Spleen (tissue), 11 donors: ENCODE results near the gene MIEF2. TPM values are rescaled to one million over a fixed set of nuclear protein-coding genes. Genes with fewer than 3 reads are reported as not detected.

Experiments
- DNase-seq: peaks from one replicate; pipeline ENCODE4 v3.0.0-alpha.2; 2020
- H3K27ac ChIP-seq, 8 donors: fragments of 200-600 bp; sonication (generic) in 7 of 8; 1 replicate in 4 of 8; 2 replicates in 4 of 8; pipeline versions ENCODE4 v1.5.0 to v1.8.0; 2016 to 2021; ENCODE audit warnings: inconsistent platforms in 4 of 8, mild to moderate bottlenecking in 4 of 8, moderate library complexity in 1 of 8
- H3K27me3 ChIP-seq, 7 donors: fragments of 200-600 bp; sonication (generic) in 6 of 7; replicated peaks in 1 of 7; 1 replicate in 4 of 7; 2 replicates in 3 of 7; pipeline versions ENCODE4 v1.5.0 to v1.8.0; 2016 to 2021; ENCODE audit warnings: inconsistent platforms in 3 of 7, mild to moderate bottlenecking in 1 of 7
- H3K36me3 ChIP-seq, 6 donors: fragments of 200-600 bp; sonication (generic) in 5 of 6; 1 replicate in 4 of 6; 2 replicates in 2 of 6; pipeline versions ENCODE4 v1.5.0 to v1.8.0; 2016 to 2021; ENCODE audit warnings: inconsistent platforms in 2 of 6
- H3K4me1 ChIP-seq, 6 donors: fragments of 200-600 bp; sonication (generic) in 5 of 6; 1 replicate in 3 of 6; 2 replicates in 3 of 6; pipeline versions ENCODE4 v1.5.0 to v1.8.0; 2016 to 2021; ENCODE audit warnings: inconsistent platforms in 3 of 6
- H3K4me3 ChIP-seq, 8 donors: fragments of 200-600 bp; sonication (generic) in 7 of 8; 1 replicate in 4 of 8; 2 replicates in 4 of 8; pipeline versions ENCODE4 v1.5.0 to v1.8.0; 2016 to 2021; ENCODE audit warnings: inconsistent platforms in 4 of 8, mild to moderate bottlenecking in 4 of 8, moderate library complexity in 2 of 8
- H3K9me3 ChIP-seq, 8 donors: fragments of 200-600 bp; sonication (generic) in 7 of 8; 1 replicate in 4 of 8; 2 replicates in 4 of 8; pipeline versions ENCODE4 v1.5.0 to v1.8.0; 2016 to 2021; ENCODE audit warnings: inconsistent platforms in 4 of 8
- CTCF ChIP-seq, 11 experiments: fragments of 200-600 bp in 7 of 11; fragments of 450-650 bp in 4 of 11; sonication (generic) in 4 of 11; IDR thresholded peaks in 8 of 11; conservative IDR thresholded peaks in 3 of 11; 1 replicate in 7 of 11; 2 replicates in 4 of 11; pipeline versions ENCODE4 v1.4.0 to v1.8.0; 2016 to 2021; ENCODE audit warnings: antibody characterized with exemption in 11 of 11, inconsistent platforms in 4 of 11, mild to moderate bottlenecking in 1 of 11
- POLR2A ChIP-seq, 3 donors: fragments of 450-650 bp; IDR thresholded peaks; one replicate each; pipeline ENCODE4 v1.5.1; 2017; ENCODE audit warnings: antibody characterized with exemption in 3 of 3, mild to moderate bottlenecking in 1 of 3
- POLR2AphosphoS5 ChIP-seq, 3 donors: sonication (generic); formaldehyde crosslinking; IDR thresholded peaks; one replicate each; pipeline ENCODE4 v1.5.1; 2017; ENCODE audit warnings: antibody characterized with exemption in 3 of 3
- WGBS, 5 donors: extraction: QIAGEN DNeasy Blood & Tissue Kit in 3 of 5; methylation state at CpG; one replicate each; pipeline versions ENCODE4 v1.1.5 to v1.1.7; 2013 to 2018; 5-methylcytosine and 5-hydroxymethylcytosine counted together
- intact Hi-C: fragments of 100-400 bp; cut with DNase I; formaldehyde crosslinking; loops from one replicate; pipeline ENCODE4 v1.15.0; 2023; ENCODE audit warnings: low total_unique reads
- polyA plus RNA-seq, 3 donors: library from polyadenylated mRNA; stranded (reverse); fragments of 200-250 nt; gene quantifications; one replicate each; pipeline ENCODE4 v1.2.1, GENCODE V29; 2013
- total RNA-seq, 7 donors: library from RNA; depleted of rRNA in 3 of 7; stranded (reverse); fragments of >200 nt in 3 of 7; fragmentation: NEBNext Ultra II Directional in 4 of 7; extraction: Animal tissue kit (Norgen Biotek cat#: 25700) in 4 of 7; gene quantifications; one replicate each; pipeline versions ENCODE4 v1.1.0 to v1.2.1, GENCODE V29; 2016 to 2021
- donor health status: healthy with polysubstance abuse.
- donor health status: DM: no; HTN: no; CAD: no; lungs with moderate emphysema.
- donor health status: DM: no; HTN: no; CAD: no.
- donor health status: Bipolar disorder and iron deficiency.
- donor health status: healthy.
- donor health status: DM: no; HTN: no; CAD: no.
- donor health status: DM: yes; HTN: yes; CAD: no.

The MIEF2 gene
- total and polyA plus RNA-seq, 10 donors = 4.6 to 24.8 (median 11.7) TPM

DNA sequence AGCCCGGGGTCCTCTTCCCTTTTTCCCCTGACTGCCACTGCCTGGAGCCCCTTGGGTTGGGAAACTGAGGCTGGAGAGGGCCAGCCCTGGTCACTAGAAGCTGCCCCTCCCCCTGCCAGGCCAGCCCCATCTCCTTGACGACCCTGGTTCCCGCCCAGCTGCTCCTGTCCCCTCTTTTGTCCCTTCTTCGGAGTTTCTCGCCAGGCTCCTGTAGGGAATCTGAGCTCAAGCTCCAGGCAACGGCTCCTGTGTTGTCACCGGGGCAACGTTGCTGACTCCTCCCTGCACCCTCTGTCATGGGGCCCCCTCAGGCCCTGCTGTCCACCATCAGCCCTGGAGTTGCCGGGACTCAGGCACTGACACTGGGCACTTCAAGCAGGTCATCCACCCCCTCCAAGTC, 29.3 kb upstream of the MIEF2 start:
- TF ChIP-seq POLR2A (IDR thresholded peaks at IDR 0.05) = no peak
- no peak for TF ChIP-seq CTCF (IDR thresholded peaks at IDR 0.05 in 8 of 11, conservative IDR thresholded peaks at IDR 0.05 in 3 of 11)
- no peak for TF ChIP-seq POLR2AphosphoS5 (IDR thresholded peaks at IDR 0.05)
- H3K27ac ChIP-seq = no peak overlapping the region
- WGBS, 5 donors = 79 to 91% (median 82%) methylated on average over 8 to 9 of the region's 9 CpGs
- H3K9me3 ChIP-seq = no peaks in the 10 kb centered on the region
- no peaks in the 10 kb centered on the region for H3K27me3 ChIP-seq
- no peak overlapping the region for H3K4me3 ChIP-seq
- intact Hi-C loops = no loop called here
- DNase-seq = no peak
- H3K36me3 ChIP-seq = peaks cover 0 to 45% (median 28%) of the 10 kb centered on the region in 6 donors
- H3K4me1 ChIP-seq = peaks cover 2 to 28% (median 10%) of the 10 kb centered on the region in 6 donors

GRCh38 chr17:18233803-18234518, 26.5 kb upstream of the MIEF2 start:
- H3K4me3 ChIP-seq = no peak overlapping the region
- no peak for DNase-seq
- TF ChIP-seq CTCF (IDR thresholded peaks at IDR 0.05 in 8 of 11, conservative IDR thresholded peaks at IDR 0.05 in 3 of 11) (no peak), POLR2AphosphoS5 (IDR thresholded peaks at IDR 0.05) (no peak), POLR2A (IDR thresholded peaks at IDR 0.05) (no peak)
- H3K27ac ChIP-seq = no peak overlapping the region
- peaks cover 0 to 73% (median 43%) of the 10 kb centered on the region in 6 donors for H3K36me3 ChIP-seq
- 94 to 96% (median 94%) methylated on average over 11 to 22 of the region's 22 CpGs for WGBS, 5 donors
- peaks cover 0 to 4% (median 0%) of the 10 kb centered on the region in 6 donors for H3K4me1 ChIP-seq
- no peaks in the 10 kb centered on the region for H3K9me3 ChIP-seq
- intact Hi-C loops = no loop called here
- H3K27me3 ChIP-seq = no peaks in the 10 kb centered on the region

DNA sequence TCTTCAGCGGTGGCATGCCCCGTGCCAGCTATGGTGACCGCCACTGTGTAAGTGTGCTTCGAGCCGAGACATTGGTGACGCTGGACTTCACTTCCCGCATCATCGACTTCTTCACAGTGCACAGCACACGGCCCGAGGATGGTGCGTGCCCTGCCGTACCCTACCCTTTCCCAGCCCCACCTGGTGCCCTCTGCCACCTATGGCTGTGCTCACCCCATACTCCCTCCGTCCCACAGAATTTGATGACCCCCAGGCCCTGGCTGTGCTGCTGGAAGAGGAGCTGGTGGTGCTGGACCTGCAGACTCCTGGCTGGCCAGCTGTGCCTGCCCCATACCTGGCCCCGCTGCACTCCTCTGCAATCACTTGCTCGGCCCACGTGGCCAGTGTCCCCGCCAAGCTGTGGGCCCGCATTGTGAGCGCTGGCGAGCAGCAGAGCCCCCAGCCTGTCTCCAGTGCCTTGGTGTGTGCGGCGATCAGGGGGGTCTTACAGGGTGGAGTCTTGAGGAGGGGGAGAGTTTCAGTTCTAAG, 25.5 kb upstream of the MIEF2 start:
- WGBS, 5 donors = 95 to 97% (median 97%) methylated on average over 18 to 22 of the region's 22 CpGs
- Histone ChIP-seq H3K36me3 (peaks cover 0 to 82% (median 44%) of the 10 kb centered on the region in 6 donors), H3K4me1 (no peaks in the 10 kb centered on the region), H3K27me3 (no peaks in the 10 kb centered on the region), H3K27ac (no peak overlapping the region), H3K4me3 (no peak overlapping the region), H3K9me3 (no peaks in the 10 kb centered on the region)
- TF ChIP-seq CTCF (IDR thresholded peaks at IDR 0.05 in 8 of 11, conservative IDR thresholded peaks at IDR 0.05 in 3 of 11) = no peak
- no peak for TF ChIP-seq POLR2AphosphoS5 (IDR thresholded peaks at IDR 0.05)
- no peak for TF ChIP-seq POLR2A (IDR thresholded peaks at IDR 0.05)
- no peak for DNase-seq
- intact Hi-C loops = no loop called here

GRCh38 chr17:18235743-18236256, 24.7 kb upstream of the MIEF2 start:
- 66 to 84% (median 73%) methylated on average over 7 to 14 of the region's 14 CpGs for WGBS, 5 donors
- Histone ChIP-seq H3K9me3 (no peaks in the 10 kb centered on the region), H3K4me3 (no peak overlapping the region), H3K27ac (no peak overlapping the region), H3K36me3 (peaks cover 0 to 91% (median 46%) of the 10 kb centered on the region in 6 donors), H3K4me1 (no peaks in the 10 kb centered on the region), H3K27me3 (no peaks in the 10 kb centered on the region)
- no peak for DNase-seq
- no peak for TF ChIP-seq CTCF (IDR thresholded peaks at IDR 0.05 in 8 of 11, conservative IDR thresholded peaks at IDR 0.05 in 3 of 11)
- no peak for TF ChIP-seq POLR2AphosphoS5 (IDR thresholded peaks at IDR 0.05)
- no peak for TF ChIP-seq POLR2A (IDR thresholded peaks at IDR 0.05)
- intact Hi-C loops = no loop called here
